Lung (tissue), 12 donors: Measurements from ENCODE around the gene DNAH3. TPM values are rescaled to one million over a fixed set of nuclear protein-coding genes. Genes with fewer than 3 reads are reported as not detected.

Source experiments
- ATAC-seq: fragments of 200-7000 bp; cut with Tn5 transposase; one replicate; pipeline ENCODE4 v1.9.1; 2020; ENCODE audit warnings: moderate number of reproducible peaks; ENCODE audit not compliant: insufficient read depth, low FRiP score
- DNase-seq, 3 donors: peaks; one replicate each; pipeline ENCODE4 v3.0.0-alpha.2; 2013 to 2017
- H3K27ac ChIP-seq, 2 donors: one replicate each; pipeline ENCODE4 v1.5.1; 2013; ENCODE audit warnings: mild to moderate bottlenecking in 2 of 2, moderate library complexity in 2 of 2, control low read depth in 1 of 2, inconsistent platforms in 1 of 2, low read depth in 1 of 2, low read length in 1 of 2
- H3K27me3 ChIP-seq, 3 donors: one replicate each; pipeline ENCODE4 v1.5.1; 2013; ENCODE audit warnings: low read length in 2 of 3; ENCODE audit not compliant: control insufficient read depth in 3 of 3, insufficient read depth in 3 of 3
- H3K36me3 ChIP-seq, 4 donors: one replicate each; pipeline ENCODE4 v1.5.1; 2013; ENCODE audit warnings: low read length in 4 of 4, mild to moderate bottlenecking in 1 of 4, moderate library complexity in 1 of 4; ENCODE audit not compliant: control insufficient read depth in 4 of 4, insufficient read depth in 4 of 4
- H3K4me1 ChIP-seq, 5 donors: one replicate each; pipeline ENCODE4 v1.5.1; 2013; ENCODE audit warnings: low read length in 5 of 5, mild to moderate bottlenecking in 2 of 5, moderate library complexity in 1 of 5; ENCODE audit not compliant: control insufficient read depth in 5 of 5, insufficient read depth in 5 of 5
- H3K4me3 ChIP-seq: one replicate; pipeline ENCODE4 v1.5.1; 2013; ENCODE audit warnings: mild to moderate bottlenecking, control low read depth, moderate library complexity
- H3K9ac ChIP-seq, 2 donors: one replicate each; pipeline ENCODE4 v1.5.1; 2013; ENCODE audit warnings: low read length in 2 of 2, control low read depth in 1 of 2; ENCODE audit not compliant: insufficient read depth in 1 of 2
- H3K9me3 ChIP-seq, 4 donors: one replicate each; pipeline ENCODE4 v1.5.1; 2013; ENCODE audit warnings: low read length in 3 of 4, mild to moderate bottlenecking in 1 of 4, moderate library complexity in 1 of 4; ENCODE audit not compliant: control insufficient read depth in 4 of 4, insufficient read depth in 3 of 4
- CTCF ChIP-seq: IDR thresholded peaks from 2 replicates; pipeline ENCODE4 v1.5.1; 2012; ENCODE audit warnings: mild to moderate bottlenecking; ENCODE audit errors: control extremely low read depth, extremely low read depth
- WGBS, 2 donors: extraction: QIAGEN DNeasy Blood & Tissue Kit; methylation state at CpG; one replicate each; pipeline ENCODE4 v1.1.7; 2013; 5-methylcytosine and 5-hydroxymethylcytosine counted together
- polyA plus RNA-seq, 2 donors: library from polyadenylated mRNA; stranded (reverse); fragments of 200-250 nt; gene quantifications; one replicate each; pipeline ENCODE4 v1.2.1, GENCODE V29; 2013
- total RNA-seq, 2 donors: library from RNA; depleted of rRNA in 1 of 2; stranded (reverse); fragments of >200 nt in 1 of 2; gene quantifications; one replicate each; pipeline ENCODE4 v1.2.1, GENCODE V29; 2014 to 2021
- donor health status: control.
- donor health status: control.
- donor health status: Bipolar disorder and iron deficiency.
- donor health status: healthy.
- donor health status: DM: yes; HTN: yes; CAD: no.

Gene DNAH3
- total and polyA plus RNA-seq, 4 donors: 1.0 to 24.1 (median 12.8) TPM

GRCh38 chr16:20956319-20956718 is 194.3 kb downstream of the DNAH3 start:
- no peak for TF ChIP-seq CTCF
- no peaks in the 10 kb centered on the region for H3K9me3 ChIP-seq
- no peaks in the 10 kb centered on the region for H3K27me3 ChIP-seq
- no peaks in the 10 kb centered on the region for H3K36me3 ChIP-seq
- no peak overlapping the region for H3K27ac ChIP-seq
- WGBS, 2 donors: 75 to 78% methylated on average over 3 of the region's 3 CpGs
- no peak overlapping the region for H3K4me3 ChIP-seq
- DNase-seq (peak in 2 of 3 donors; percentile 14 to 41), ATAC-seq (no peak)
- H3K9ac ChIP-seq: no peak overlapping the region
- H3K4me1 ChIP-seq: no peaks in the 10 kb centered on the region

- no peaks in the 10 kb centered on the region for H3K27me3 ChIP-seq
- no peaks in the 10 kb centered on the region for H3K4me1 ChIP-seq
- H3K36me3 ChIP-seq: no peaks in the 10 kb centered on the region
- no peak overlapping the region for H3K4me3 ChIP-seq
- DNase-seq (no peak), ATAC-seq (no peak)
- no peaks in the 10 kb centered on the region for H3K9me3 ChIP-seq
- no peak overlapping the region for H3K9ac ChIP-seq
- no peak for TF ChIP-seq CTCF
- no peak overlapping the region for H3K27ac ChIP-seq
- 94 to 99% methylated on average over 11 of the region's 11 CpGs for WGBS, 2 donors
Observed at GRCh38 chr16:20954574-20954973, 196.1 kb downstream of the DNAH3 start.

- H3K27ac ChIP-seq: no peak overlapping the region
- ATAC-seq (no peak), DNase-seq (peak in 1 of 3 donors; percentile 13)
- WGBS, 2 donors: 72 to 89% methylated on average over 13 of the region's 13 CpGs
- H3K4me3 ChIP-seq: no peak overlapping the region
- no peak overlapping the region for H3K9ac ChIP-seq
- no peaks in the 10 kb centered on the region for H3K9me3 ChIP-seq
- no peaks in the 10 kb centered on the region for H3K4me1 ChIP-seq
- no peak for TF ChIP-seq CTCF
- H3K27me3 ChIP-seq: no peaks in the 10 kb centered on the region
- no peaks in the 10 kb centered on the region for H3K36me3 ChIP-seq
Observed at GRCh38 chr16:20952139-20952920, 198.3 kb downstream of the DNAH3 start.
